B cell (primary cell): Measurements from ENCODE around the gene BPIFA3.

Source experiments
- EZH2 ChIP-seq: IDR thresholded peaks from 2 replicates; pipeline ENCODE4 v1.6.1; 2012; ENCODE audit warnings: borderline replicate concordance, low read depth, mild to moderate bottlenecking, moderate library complexity, low read length; ENCODE audit not compliant: insufficient read depth, poor library complexity, severe bottlenecking
- TF ChIP-seq, protein P1 (sequence below): fragments of 200-600 bp; IDR thresholded peaks from one replicate; pipeline ENCODE4 v1.8.0; 2022; ENCODE audit warnings: antibody characterized with exemption, mild to moderate bottlenecking

DNA sequence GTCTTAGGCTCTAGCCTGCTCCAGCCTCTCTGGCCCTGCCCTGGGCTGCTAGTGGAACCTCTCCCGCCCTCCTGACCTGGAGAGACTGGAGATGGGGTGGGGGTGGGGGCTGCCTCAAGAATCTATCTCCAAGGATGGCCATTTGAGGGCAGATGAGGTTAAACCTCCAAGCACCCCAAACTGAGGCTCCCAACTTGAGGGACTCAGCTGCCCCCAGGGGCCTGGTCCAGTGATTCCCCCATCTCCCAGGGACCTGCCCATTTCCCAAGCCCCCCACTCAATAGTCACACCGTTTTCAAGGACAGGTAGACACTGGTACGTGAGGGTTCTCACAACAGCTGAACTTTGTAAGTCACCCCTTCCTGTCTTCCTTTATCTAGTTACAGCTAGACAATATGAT lies 58.7 kb downstream of the BPIFA3 start:
- TF ChIP-seq, protein P1, sequence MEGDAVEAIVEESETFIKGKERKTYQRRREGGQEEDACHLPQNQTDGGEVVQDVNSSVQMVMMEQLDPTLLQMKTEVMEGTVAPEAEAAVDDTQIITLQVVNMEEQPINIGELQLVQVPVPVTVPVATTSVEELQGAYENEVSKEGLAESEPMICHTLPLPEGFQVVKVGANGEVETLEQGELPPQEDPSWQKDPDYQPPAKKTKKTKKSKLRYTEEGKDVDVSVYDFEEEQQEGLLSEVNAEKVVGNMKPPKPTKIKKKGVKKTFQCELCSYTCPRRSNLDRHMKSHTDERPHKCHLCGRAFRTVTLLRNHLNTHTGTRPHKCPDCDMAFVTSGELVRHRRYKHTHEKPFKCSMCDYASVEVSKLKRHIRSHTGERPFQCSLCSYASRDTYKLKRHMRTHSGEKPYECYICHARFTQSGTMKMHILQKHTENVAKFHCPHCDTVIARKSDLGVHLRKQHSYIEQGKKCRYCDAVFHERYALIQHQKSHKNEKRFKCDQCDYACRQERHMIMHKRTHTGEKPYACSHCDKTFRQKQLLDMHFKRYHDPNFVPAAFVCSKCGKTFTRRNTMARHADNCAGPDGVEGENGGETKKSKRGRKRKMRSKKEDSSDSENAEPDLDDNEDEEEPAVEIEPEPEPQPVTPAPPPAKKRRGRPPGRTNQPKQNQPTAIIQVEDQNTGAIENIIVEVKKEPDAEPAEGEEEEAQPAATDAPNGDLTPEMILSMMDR: no peak
- TF ChIP-seq EZH2: no peak
